GM23338 (cell line): ENCODE data around the gene HTRA2. TPM values are rescaled to one million over a fixed set of nuclear protein-coding genes. Genes with fewer than 3 reads are reported as not detected.

ENCODE experiments used
- ATAC-seq: fragments of 200-7000 bp; cut with Tn5 transposase; 3 replicates; pipeline ENCODE4 v1.9.1; 2020
- DNase-seq: peaks from one replicate; pipeline ENCODE4 v3.0.0-alpha.2; 2015; ENCODE audit warnings: low spot score
- H2AFZ ChIP-seq: fragments of 200-600 bp; sonication (generic); 2 replicates; pipeline ENCODE4 v1.8.0; 2016; ENCODE audit warnings: antibody characterized with exemption, mild to moderate bottlenecking, moderate library complexity
- H3F3A ChIP-seq: fragments of 200-600 bp; sonication (generic); replicated peaks from 2 replicates; pipeline ENCODE4 v1.8.0; 2017; ENCODE audit warnings: antibody characterized with exemption, mixed run types, low read depth
- H3K27ac ChIP-seq: fragments of 200-600 bp; sonication (generic); 2 replicates; pipeline ENCODE4 v1.6.1; 2016; ENCODE audit warnings: low read depth
- H3K27me3 ChIP-seq: fragments of 200-600 bp; sonication (generic); 2 replicates; pipeline ENCODE4 v1.8.0; 2016; ENCODE audit warnings: mild to moderate bottlenecking, mixed run types, moderate library complexity; ENCODE audit not compliant: insufficient read depth
- H3K36me3 ChIP-seq: fragments of 200-600 bp; sonication (generic); 2 replicates; pipeline ENCODE4 v1.8.0; 2016; ENCODE audit warnings: mild to moderate bottlenecking; ENCODE audit not compliant: insufficient read depth
- H3K4me1 ChIP-seq: fragments of 200-600 bp; sonication (generic); 2 replicates; pipeline ENCODE4 v1.8.0; 2016; ENCODE audit warnings: mild to moderate bottlenecking, moderate library complexity; ENCODE audit not compliant: insufficient read depth
- H3K4me2 ChIP-seq: fragments of 200-600 bp; sonication (generic); 2 replicates; pipeline ENCODE4 v1.7.1; 2017; ENCODE audit warnings: mixed run types
- H3K4me3 ChIP-seq: fragments of 200-600 bp; sonication (generic); 2 replicates; pipeline ENCODE4 v1.6.1; 2016; ENCODE audit warnings: mixed run types
- H3K79me2 ChIP-seq: fragments of 200-600 bp; sonication (generic); replicated peaks from 2 replicates; pipeline ENCODE4 v1.8.0; 2017; ENCODE audit warnings: mild to moderate bottlenecking; ENCODE audit not compliant: insufficient read depth
- H3K9me2 ChIP-seq: fragments of 200-600 bp; sonication (generic); 2 replicates; pipeline ENCODE4 v1.8.0; 2017; ENCODE audit not compliant: insufficient read depth
- H4K20me1 ChIP-seq: fragments of 200-600 bp; sonication (generic); replicated peaks from 2 replicates; pipeline ENCODE4 v1.8.0; 2017; ENCODE audit warnings: mild to moderate bottlenecking; ENCODE audit not compliant: insufficient read depth
- H3K27ac Mint-ChIP-seq: 2 replicates; pipeline ENCODE4 v1.8.0; 2020; ENCODE audit warnings: inconsistent platforms, mild to moderate bottlenecking, moderate library complexity, mixed read lengths
- H3K27me3 Mint-ChIP-seq: 3 replicates; pipeline ENCODE4 v1.8.0; 2022; ENCODE audit warnings: low read depth, mild to moderate bottlenecking, moderate library complexity, mixed read lengths, inconsistent platforms; ENCODE audit not compliant: insufficient read depth, poor library complexity
- H3K36me3 Mint-ChIP-seq: 3 replicates; pipeline ENCODE4 v1.8.0; 2021; ENCODE audit warnings: low read depth, mild to moderate bottlenecking, inconsistent platforms, moderate library complexity, mixed read lengths
- H3K4me1 Mint-ChIP-seq: 3 replicates; pipeline ENCODE4 v1.8.0; 2020; ENCODE audit warnings: mild to moderate bottlenecking, inconsistent platforms, mixed read lengths
- H3K4me3 Mint-ChIP-seq: 3 replicates; pipeline ENCODE4 v1.8.0; 2021; ENCODE audit warnings: moderate library complexity, mild to moderate bottlenecking, inconsistent platforms, mixed read lengths
- H3K9me3 Mint-ChIP-seq: 3 replicates; pipeline ENCODE4 v1.8.0; 2020; ENCODE audit warnings: moderate library complexity, mild to moderate bottlenecking, inconsistent platforms, mixed read lengths
- EZH2 ChIP-seq: fragments of 200-600 bp; sonication (generic); IDR thresholded peaks from one replicate; pipeline ENCODE4 v1.8.0; 2017; ENCODE audit warnings: antibody characterized with exemption, mild to moderate bottlenecking, low read depth; ENCODE audit not compliant: unreplicated experiment
- EZH2phosphoT487 ChIP-seq: fragments of 200-600 bp; sonication (generic); IDR thresholded peaks from one replicate; pipeline ENCODE4 v1.8.1; 2018; ENCODE audit warnings: antibody characterized with exemption; ENCODE audit not compliant: unreplicated experiment
- ZNF114 ChIP-seq: fragments of 250-450 bp; sonication (Bioruptor Pico); IDR thresholded peaks from 2 replicates; pipeline ENCODE4 v1.5.0; 2020; ENCODE audit warnings: mild to moderate bottlenecking, moderate library complexity
- polyA plus RNA-seq: library from polyadenylated mRNA; unstranded; fragments of >200 nt; fragmentation: Nextera tagmentation; extraction: Ambion mirVana; gene quantifications from 2 replicates; pipeline ENCODE4 v1.2.1, GENCODE V29; 2016
- total RNA-seq: library from RNA; depleted of rRNA; stranded (reverse); fragments of >200 nt; shearing (Covaris generic); gene quantifications from 2 replicates; pipeline ENCODE4 v1.2.3, GENCODE V29; 2014
- TF ChIP-seq, protein P1 (sequence below): IDR thresholded peaks from one replicate; pipeline ENCODE4 v1.6.1; 2018; ENCODE audit warnings: antibody characterized with exemption; ENCODE audit not compliant: unreplicated experiment
- TF ChIP-seq, protein P2 (sequence below), 2 experiments: fragments of 200-600 bp in 1 of 2; sonication (generic) in 1 of 2; conservative IDR thresholded peaks; 2 replicates each; pipeline versions ENCODE4 v1.5.1 to v1.6.1; 2016 to 2017; ENCODE audit warnings: antibody characterized with exemption in 2 of 2, low read depth in 2 of 2, mild to moderate bottlenecking in 2 of 2, moderate library complexity in 1 of 2

The HTRA2 gene
- total and polyA plus RNA-seq, 2 experiments from 2014 or later = 17.8 to 19.7 TPM

DNA sequence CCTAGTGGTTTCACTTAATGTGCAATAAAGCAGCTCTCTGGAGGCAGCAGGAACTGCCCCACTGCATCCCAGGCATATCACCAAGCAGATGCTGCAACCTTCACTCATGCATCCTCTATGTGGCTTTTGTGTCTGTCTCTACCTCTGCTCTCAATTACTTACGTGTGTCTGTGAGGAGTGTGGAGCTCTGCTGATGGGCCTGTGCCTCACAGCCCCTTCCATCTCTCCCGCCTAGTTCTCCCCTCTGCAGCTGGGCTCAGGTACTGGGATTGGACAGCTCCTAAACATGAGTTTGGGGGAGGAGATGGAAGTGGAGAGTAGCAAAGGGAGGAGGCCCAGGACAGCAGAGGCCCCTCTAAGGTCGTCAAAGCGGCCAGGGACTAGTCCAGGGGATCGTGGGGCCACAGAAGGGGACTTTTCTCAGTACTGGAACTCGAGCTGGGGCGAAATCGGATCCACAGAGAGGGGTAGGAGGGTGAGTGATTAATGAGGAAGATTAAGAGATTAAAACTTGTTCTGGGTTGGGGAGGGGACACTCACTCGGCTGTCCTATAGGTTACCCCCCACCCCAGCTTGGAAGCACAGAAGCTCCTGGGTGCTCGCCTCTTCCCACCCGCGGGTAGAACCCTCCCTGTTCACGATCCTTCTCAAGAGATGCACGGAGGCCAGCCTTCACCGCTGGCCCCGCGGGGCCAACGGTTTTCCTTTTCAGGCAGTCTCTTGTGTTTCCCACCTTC, 28.2 kb upstream of the HTRA2 start:
- Mint-ChIP-seq H3K27ac (no peak overlapping the region), H3K27me3 (peaks cover 99% of the 10 kb centered on the region)

DNA sequence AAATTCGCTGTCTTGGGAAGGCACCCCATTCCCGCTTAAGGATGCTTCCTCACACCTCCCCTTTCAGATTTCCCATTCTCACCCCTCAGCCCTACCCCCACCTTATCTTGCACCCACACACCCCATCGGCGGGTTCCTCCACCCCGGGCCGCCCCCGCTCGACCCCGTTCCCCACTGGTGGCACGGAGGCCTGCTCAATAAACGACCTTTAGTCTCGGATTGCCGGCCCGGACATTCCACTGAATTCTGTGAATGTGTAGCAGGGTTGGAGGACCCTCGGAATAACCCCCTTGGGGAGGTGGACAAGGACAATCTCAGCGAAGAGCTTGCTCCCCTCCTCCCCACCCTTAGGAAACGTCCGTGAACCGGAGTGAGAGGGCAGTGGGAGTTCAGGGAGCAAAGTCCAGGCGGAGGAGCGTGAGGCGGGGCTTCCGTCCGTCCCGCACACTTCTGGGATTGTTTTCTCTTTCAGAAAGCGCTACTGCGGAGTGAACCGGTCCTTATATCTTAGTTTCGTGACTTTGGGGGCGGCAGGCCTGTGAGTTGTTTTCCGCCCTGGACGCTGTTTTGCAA, 27.5 kb upstream of the HTRA2 start:
- Mint-ChIP-seq H3K27me3 (peaks cover 99% of the 10 kb centered on the region), H3K4me3 (peak overlapping the region; percentile 86), H3K27ac (no peak overlapping the region), H3K4me1 (peaks cover 61% of the 10 kb centered on the region), H3K9me3 (no peaks in the 10 kb centered on the region), H3K36me3 (peaks cover 28% of the 10 kb centered on the region)
- Histone ChIP-seq H3F3A (peaks cover 41% of the 10 kb centered on the region), H3K9me2 (no peaks in the 10 kb centered on the region), H3K27me3 (peaks cover 98% of the 10 kb centered on the region), H3K4me1 (peaks cover 56% of the 10 kb centered on the region), H3K79me2 (peaks cover 8% of the 10 kb centered on the region), H3K4me3 (peak overlapping the region; percentile 71), H3K27ac (no peak overlapping the region), H3K4me2 (peak overlapping the region; percentile 95), H3K36me3 (peaks cover 7% of the 10 kb centered on the region; the same call in 1 of the 2 replicates), H2AFZ (peak overlapping the region; percentile 96), H4K20me1 (peaks cover 11% of the 10 kb centered on the region)
- ATAC-seq (no peak), DNase-seq (no peak)
- TF ChIP-seq EZH2 = peak; percentile 97
- TF ChIP-seq ZNF114 (CRISPR knock-in tag) = no peak
- TF ChIP-seq EZH2phosphoT487 = peak; percentile 78

More for the DNA sequence above, 28.2 kb upstream of the HTRA2 start:
- H3K79me2 ChIP-seq = peaks cover 5% of the 10 kb centered on the region
- H3K36me3 ChIP-seq = peaks cover 7% of the 10 kb centered on the region; the same call in 1 of the 2 replicates
- H3F3A ChIP-seq = peaks cover 43% of the 10 kb centered on the region
- no peaks in the 10 kb centered on the region for H3K9me2 ChIP-seq
- Mint-ChIP-seq H3K4me1 (peaks cover 55% of the 10 kb centered on the region), H3K36me3 (peaks cover 22% of the 10 kb centered on the region), H3K9me3 (no peaks in the 10 kb centered on the region), H3K4me3 (peak overlapping the region; percentile 86)
- H3K4me1 ChIP-seq = peaks cover 52% of the 10 kb centered on the region
- H4K20me1 ChIP-seq = peaks cover 11% of the 10 kb centered on the region
- TF ChIP-seq, protein P1, sequence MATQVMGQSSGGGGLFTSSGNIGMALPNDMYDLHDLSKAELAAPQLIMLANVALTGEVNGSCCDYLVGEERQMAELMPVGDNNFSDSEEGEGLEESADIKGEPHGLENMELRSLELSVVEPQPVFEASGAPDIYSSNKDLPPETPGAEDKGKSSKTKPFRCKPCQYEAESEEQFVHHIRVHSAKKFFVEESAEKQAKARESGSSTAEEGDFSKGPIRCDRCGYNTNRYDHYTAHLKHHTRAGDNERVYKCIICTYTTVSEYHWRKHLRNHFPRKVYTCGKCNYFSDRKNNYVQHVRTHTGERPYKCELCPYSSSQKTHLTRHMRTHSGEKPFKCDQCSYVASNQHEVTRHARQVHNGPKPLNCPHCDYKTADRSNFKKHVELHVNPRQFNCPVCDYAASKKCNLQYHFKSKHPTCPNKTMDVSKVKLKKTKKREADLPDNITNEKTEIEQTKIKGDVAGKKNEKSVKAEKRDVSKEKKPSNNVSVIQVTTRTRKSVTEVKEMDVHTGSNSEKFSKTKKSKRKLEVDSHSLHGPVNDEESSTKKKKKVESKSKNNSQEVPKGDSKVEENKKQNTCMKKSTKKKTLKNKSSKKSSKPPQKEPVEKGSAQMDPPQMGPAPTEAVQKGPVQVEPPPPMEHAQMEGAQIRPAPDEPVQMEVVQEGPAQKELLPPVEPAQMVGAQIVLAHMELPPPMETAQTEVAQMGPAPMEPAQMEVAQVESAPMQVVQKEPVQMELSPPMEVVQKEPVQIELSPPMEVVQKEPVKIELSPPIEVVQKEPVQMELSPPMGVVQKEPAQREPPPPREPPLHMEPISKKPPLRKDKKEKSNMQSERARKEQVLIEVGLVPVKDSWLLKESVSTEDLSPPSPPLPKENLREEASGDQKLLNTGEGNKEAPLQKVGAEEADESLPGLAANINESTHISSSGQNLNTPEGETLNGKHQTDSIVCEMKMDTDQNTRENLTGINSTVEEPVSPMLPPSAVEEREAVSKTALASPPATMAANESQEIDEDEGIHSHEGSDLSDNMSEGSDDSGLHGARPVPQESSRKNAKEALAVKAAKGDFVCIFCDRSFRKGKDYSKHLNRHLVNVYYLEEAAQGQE = peak; percentile 52
- TF ChIP-seq EZH2 = peak; percentile 83
- TF ChIP-seq, protein P2, sequence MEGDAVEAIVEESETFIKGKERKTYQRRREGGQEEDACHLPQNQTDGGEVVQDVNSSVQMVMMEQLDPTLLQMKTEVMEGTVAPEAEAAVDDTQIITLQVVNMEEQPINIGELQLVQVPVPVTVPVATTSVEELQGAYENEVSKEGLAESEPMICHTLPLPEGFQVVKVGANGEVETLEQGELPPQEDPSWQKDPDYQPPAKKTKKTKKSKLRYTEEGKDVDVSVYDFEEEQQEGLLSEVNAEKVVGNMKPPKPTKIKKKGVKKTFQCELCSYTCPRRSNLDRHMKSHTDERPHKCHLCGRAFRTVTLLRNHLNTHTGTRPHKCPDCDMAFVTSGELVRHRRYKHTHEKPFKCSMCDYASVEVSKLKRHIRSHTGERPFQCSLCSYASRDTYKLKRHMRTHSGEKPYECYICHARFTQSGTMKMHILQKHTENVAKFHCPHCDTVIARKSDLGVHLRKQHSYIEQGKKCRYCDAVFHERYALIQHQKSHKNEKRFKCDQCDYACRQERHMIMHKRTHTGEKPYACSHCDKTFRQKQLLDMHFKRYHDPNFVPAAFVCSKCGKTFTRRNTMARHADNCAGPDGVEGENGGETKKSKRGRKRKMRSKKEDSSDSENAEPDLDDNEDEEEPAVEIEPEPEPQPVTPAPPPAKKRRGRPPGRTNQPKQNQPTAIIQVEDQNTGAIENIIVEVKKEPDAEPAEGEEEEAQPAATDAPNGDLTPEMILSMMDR (conservative IDR thresholded peaks at IDR 0.05; ENCODE audit: low read depth in 2 of 2) = no peak
- DNase-seq = peak; percentile 55
- H3K27me3 ChIP-seq = peaks cover 100% of the 10 kb centered on the region
- peak overlapping the region; percentile 95 for H3K4me2 ChIP-seq
- no peak for ATAC-seq
- H2AFZ ChIP-seq = peak overlapping the region; percentile 96; the same call in 1 of the 2 replicates
- H3K27ac ChIP-seq = no peak overlapping the region
- H3K4me3 ChIP-seq = peak overlapping the region; percentile 71
